GM12872 (cell line): ENCODE measurements around the gene MTR.

Experiments used
- TF ChIP-seq, protein P1 (sequence below): IDR thresholded peaks from 3 replicates; pipeline ENCODE4 v1.5.1; 2011; ENCODE audit warnings: low read depth, mild to moderate bottlenecking, low read length, moderate library complexity; ENCODE audit not compliant: insufficient read depth

Gene MTR

DNA sequence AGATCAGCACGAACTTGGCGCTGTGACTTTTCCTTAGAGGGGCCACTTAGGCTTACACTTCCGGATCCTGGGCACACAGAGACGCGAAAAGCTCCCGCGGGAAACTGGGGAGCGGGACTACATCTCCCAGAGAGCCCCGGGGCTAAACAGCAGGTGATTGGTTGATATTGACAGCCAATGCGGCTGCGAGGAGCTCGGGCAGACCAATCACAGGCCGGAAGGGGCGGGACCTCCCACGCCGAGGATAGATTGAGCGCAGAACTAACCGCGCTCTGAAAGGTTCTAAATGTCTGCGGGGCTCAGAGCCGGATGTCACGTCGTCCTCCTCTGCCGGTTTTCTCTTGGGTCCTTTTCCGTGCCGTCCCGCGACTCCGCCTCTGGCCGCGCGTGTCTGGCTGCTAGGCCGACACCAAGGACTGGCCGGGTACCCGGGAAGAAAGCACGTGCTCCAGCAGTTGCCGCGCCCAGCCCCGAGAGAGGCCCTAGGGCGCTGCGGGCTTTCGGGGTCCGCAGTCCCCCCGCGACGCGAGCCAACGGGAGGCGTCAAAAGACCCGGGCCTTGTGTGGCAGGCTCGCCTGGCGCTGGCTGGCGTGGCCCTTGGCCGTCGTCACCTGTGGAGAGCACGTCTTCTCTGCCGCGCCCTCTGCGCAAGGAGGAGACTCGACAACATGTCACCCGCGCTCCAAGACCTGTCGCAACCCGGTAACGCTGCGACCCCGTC is at the start of gene MTR:
Gene MTR (plus strand): TSS at position 258 of the 722 bp plus-strand sequence. CDS start 412 bp downstream, at position 670.
- TF ChIP-seq, protein P1, sequence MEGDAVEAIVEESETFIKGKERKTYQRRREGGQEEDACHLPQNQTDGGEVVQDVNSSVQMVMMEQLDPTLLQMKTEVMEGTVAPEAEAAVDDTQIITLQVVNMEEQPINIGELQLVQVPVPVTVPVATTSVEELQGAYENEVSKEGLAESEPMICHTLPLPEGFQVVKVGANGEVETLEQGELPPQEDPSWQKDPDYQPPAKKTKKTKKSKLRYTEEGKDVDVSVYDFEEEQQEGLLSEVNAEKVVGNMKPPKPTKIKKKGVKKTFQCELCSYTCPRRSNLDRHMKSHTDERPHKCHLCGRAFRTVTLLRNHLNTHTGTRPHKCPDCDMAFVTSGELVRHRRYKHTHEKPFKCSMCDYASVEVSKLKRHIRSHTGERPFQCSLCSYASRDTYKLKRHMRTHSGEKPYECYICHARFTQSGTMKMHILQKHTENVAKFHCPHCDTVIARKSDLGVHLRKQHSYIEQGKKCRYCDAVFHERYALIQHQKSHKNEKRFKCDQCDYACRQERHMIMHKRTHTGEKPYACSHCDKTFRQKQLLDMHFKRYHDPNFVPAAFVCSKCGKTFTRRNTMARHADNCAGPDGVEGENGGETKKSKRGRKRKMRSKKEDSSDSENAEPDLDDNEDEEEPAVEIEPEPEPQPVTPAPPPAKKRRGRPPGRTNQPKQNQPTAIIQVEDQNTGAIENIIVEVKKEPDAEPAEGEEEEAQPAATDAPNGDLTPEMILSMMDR = no peak

DNA sequence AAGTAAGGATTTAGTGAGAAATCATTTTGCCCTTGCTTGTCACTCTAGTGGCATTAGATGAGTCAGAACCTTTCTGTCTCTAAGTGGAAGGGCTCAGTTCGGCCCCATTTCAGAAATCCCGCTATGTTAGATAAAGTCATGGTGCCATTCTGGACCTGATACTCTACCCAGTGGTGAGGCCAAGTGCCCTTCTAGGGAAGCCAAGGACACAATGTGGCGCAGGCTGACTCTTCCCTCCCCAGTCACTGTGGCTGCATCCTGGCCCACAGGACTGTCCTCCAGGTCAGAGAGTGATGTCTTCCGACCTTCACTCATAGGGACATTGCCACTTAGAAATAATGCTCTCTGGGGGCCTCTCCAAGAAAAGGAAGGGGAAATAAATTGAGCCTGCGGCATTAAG is 48.3 kb upstream of the MTR start:
- TF ChIP-seq, protein P1 = no peak

DNA sequence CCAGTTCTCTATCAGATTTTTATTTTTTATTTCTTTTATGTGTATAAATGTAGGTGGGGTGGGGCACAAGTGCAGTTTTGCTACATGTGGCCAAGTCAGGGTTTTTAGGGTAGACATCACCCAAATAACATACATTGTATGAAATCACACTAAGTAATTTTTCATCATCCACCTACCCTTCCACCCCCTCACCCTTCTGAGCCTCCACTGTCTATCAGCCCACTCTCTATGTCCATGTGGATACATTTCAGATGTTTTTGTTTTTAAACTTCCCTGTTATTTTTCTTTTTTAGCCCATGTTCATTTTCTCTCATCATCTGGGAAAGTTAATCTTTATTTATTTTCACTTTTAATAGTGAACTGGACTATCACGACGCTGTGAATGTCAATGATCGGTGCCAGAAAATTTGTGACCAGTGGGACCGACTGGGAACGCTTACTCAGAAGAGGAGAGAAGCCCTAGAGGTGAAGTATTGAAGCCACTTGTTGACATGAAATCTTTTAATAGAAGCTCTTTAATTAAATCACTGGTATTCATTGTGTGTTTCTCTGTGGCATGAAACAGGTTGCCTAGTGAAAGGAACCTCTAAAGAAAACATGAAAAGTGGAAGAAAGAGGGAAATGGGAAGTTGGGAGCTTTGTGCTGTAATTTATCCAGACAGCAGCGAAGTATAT is 47.6 kb upstream of the MTR start:
- TF ChIP-seq, protein P1 = no peak

DNA sequence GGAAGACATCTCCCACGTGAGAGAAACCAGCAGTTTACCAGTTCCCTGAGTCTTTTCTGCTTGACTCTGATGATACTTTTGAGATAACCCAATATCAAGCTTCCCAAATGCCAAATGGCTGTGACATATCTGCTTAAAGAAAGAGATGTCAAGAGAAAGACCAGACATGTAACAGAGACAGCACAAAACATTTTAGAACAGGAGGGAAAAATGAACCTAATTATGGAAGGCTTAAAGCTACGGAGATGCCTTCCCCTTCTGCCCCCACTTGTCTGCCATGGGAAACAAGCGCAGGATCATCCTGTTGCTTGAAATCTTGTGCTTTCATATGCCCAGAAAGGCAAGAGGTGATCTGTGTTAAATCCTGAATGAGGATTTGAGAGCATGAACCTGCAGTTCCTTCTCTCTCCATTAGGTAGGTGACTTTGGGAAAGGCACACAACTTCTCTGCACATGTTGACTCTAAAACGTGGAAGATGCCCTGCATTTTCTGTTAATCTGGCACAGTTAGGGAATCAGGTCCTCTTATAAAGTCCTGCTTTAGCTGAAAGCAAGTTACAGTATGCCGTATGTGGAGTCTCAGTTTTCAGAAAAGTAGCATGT is 46.7 kb upstream of the MTR start:
- TF ChIP-seq, protein P1 = peak; percentile 44; the same call in 1 of the 3 replicates

DNA sequence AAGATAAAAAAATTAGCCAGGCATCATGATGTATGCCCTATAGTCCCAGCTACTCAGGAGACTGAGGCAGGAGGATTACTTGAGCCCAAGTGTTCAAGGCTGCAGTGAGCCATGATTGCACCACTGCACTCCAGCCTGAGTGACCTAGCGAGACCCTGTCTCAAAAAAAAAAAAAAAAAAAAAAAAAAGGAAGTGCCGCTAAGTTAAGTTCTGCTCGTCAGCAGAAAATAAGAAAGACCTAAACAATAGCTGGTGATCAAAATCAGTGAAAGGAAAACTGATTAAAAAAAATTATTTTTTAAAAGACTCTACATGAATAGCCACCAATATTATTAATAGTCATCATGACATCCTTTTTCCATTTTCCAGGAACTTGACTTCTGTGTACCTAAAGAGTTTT is 44.2 kb upstream of the MTR start:
- TF ChIP-seq, protein P1 = no peak

DNA sequence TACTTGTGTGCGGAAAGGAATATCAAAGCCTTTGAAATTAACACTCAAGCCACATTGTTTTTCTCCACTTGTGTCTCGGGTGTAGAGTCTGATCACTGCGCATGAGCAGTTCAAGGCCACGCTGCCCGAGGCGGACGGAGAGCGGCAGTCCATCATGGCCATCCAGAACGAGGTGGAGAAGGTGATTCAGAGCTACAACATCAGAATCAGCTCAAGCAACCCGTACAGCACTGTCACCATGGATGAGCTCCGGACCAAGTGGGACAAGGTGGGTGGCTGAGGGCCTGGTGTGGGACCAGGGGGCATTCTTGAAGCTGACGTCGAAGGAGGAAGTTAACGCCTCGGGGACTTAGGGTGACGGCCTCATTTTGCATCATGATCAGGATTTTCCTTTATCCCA is 43.7 kb upstream of the MTR start:
- TF ChIP-seq, protein P1 = no peak

DNA sequence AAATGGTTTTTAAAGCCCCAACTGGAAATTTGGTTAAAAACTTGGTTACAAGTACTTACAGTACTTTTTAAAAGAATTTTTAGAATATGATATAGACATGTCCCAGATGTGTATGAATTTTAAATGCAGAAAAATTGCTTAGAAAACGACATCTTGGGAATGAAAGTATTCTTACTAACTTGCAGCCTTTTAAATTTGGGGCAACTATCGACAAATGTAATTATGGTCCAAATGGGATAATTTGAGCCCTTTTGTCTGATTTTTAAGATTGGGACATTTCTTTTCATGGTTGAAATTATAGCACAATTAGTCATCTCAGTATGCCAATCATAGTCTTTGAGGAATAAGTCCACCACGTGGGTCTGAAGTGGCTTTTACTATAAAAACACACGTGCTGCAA is 43.2 kb upstream of the MTR start:
- TF ChIP-seq, protein P1 = no peak
